Chondrocyte (in vitro differentiated cells): Measurements from ENCODE around the gene TLR10. TPM values are rescaled to one million over a fixed set of nuclear protein-coding genes. Genes with fewer than 3 reads are reported as not detected.

Experiments used
- DNase-seq: peaks from one replicate; pipeline ENCODE4 v3.0.0; 2021; ENCODE audit warnings: mixed read lengths, low spot score
- H3K27ac Mint-ChIP-seq: one replicate; pipeline ENCODE4 v1.8.0; 2021; ENCODE audit warnings: mild to moderate bottlenecking, moderate library complexity, mixed read lengths; ENCODE audit not compliant: unreplicated experiment
- H3K27me3 Mint-ChIP-seq: 2 replicates; pipeline ENCODE4 v1.8.0; 2021; ENCODE audit warnings: low read depth, mixed read lengths
- H3K36me3 Mint-ChIP-seq: 2 replicates; pipeline ENCODE4 v1.8.0; 2021; ENCODE audit warnings: low read depth, mixed read lengths
- H3K4me1 Mint-ChIP-seq: 2 replicates; pipeline ENCODE4 v1.8.0; 2021; ENCODE audit warnings: low read depth, mild to moderate bottlenecking, mixed read lengths
- H3K4me3 Mint-ChIP-seq: one replicate; pipeline ENCODE4 v1.8.0; 2021; ENCODE audit warnings: mild to moderate bottlenecking, moderate library complexity, mixed read lengths; ENCODE audit not compliant: unreplicated experiment
- H3K9me3 Mint-ChIP-seq: 2 replicates; pipeline ENCODE4 v1.8.0; 2021; ENCODE audit warnings: low read depth, mixed read lengths
- total RNA-seq: library from RNA; stranded (reverse); gene quantifications from 3 replicates; pipeline ENCODE4 v1.2.1, GENCODE V29; 2021
- TF ChIP-seq, protein P1 (sequence below): fragments of 200-600 bp; sonication (generic); IDR thresholded peaks from 2 replicates; pipeline ENCODE4 v1.5.0; 2021; ENCODE audit warnings: antibody characterized with exemption, mild to moderate bottlenecking, moderate library complexity

Gene TLR10
- total RNA-seq, 1 donor from 2014 or later: not detected

DNA sequence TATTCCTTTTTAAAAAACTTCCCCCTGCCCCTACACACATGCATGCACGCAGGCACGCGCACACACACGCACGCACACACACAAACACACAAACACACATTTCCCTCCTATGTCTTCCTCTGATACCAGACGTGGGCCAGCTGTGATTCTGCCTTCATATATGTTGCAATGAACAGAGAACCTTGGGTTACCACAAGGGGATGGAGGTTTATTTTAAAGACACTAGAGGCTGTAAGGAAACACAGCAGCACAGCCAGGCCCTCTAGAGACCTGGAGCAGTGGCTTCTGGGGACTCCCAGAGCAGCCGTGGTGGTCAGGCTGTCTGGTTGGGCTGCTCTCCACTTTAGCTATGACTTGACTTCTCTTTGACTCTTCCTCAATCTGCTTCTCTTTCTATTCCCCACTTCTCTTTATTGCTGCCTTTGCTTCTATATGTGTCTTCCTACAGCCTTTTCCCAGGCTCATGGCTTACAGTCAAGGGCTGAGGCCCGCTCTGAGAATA lies 3.2 kb upstream of the TLR10 start:
- peaks cover 2% of the 10 kb centered on the region for H3K4me1 Mint-ChIP-seq
- H3K27me3 Mint-ChIP-seq: no peaks in the 10 kb centered on the region
- no peak for DNase-seq
- no peak overlapping the region for H3K27ac Mint-ChIP-seq
- no peak overlapping the region for H3K4me3 Mint-ChIP-seq
- H3K36me3 Mint-ChIP-seq: no peaks in the 10 kb centered on the region
- TF ChIP-seq, protein P1, sequence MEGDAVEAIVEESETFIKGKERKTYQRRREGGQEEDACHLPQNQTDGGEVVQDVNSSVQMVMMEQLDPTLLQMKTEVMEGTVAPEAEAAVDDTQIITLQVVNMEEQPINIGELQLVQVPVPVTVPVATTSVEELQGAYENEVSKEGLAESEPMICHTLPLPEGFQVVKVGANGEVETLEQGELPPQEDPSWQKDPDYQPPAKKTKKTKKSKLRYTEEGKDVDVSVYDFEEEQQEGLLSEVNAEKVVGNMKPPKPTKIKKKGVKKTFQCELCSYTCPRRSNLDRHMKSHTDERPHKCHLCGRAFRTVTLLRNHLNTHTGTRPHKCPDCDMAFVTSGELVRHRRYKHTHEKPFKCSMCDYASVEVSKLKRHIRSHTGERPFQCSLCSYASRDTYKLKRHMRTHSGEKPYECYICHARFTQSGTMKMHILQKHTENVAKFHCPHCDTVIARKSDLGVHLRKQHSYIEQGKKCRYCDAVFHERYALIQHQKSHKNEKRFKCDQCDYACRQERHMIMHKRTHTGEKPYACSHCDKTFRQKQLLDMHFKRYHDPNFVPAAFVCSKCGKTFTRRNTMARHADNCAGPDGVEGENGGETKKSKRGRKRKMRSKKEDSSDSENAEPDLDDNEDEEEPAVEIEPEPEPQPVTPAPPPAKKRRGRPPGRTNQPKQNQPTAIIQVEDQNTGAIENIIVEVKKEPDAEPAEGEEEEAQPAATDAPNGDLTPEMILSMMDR: no peak
- H3K9me3 Mint-ChIP-seq: peaks cover 5% of the 10 kb centered on the region

GRCh38 chr4:38785041-38785790 lies 2.4 kb upstream of the TLR10 start:
- no peak overlapping the region for H3K4me3 Mint-ChIP-seq
- DNase-seq: no peak
- H3K27ac Mint-ChIP-seq: no peak overlapping the region
- peaks cover 5% of the 10 kb centered on the region for H3K9me3 Mint-ChIP-seq
- H3K36me3 Mint-ChIP-seq: no peaks in the 10 kb centered on the region
- TF ChIP-seq, protein P1: no peak
- H3K4me1 Mint-ChIP-seq: peaks cover 2% of the 10 kb centered on the region
- no peaks in the 10 kb centered on the region for H3K27me3 Mint-ChIP-seq

GRCh38 chr4:38784141-38784540 lies 1.4 kb upstream of the TLR10 start:
- no peak for DNase-seq
- H3K27me3 Mint-ChIP-seq: no peaks in the 10 kb centered on the region
- H3K36me3 Mint-ChIP-seq: no peaks in the 10 kb centered on the region
- H3K27ac Mint-ChIP-seq: no peak overlapping the region
- H3K9me3 Mint-ChIP-seq: no peaks in the 10 kb centered on the region
- no peak overlapping the region for H3K4me3 Mint-ChIP-seq
- peaks cover 2% of the 10 kb centered on the region for H3K4me1 Mint-ChIP-seq
- TF ChIP-seq, protein P1: no peak

- Mint-ChIP-seq H3K36me3 (no peaks in the 10 kb centered on the region), H3K27me3 (no peaks in the 10 kb centered on the region), H3K9me3 (no peaks in the 10 kb centered on the region), H3K27ac (no peak overlapping the region), H3K4me3 (no peak overlapping the region), H3K4me1 (peaks cover 2% of the 10 kb centered on the region)
- TF ChIP-seq, protein P1: peak; percentile 48
- DNase-seq: no peak
Observed at GRCh38 chr4:38783109-38783460, 295 bp upstream of the TLR10 start.

- Mint-ChIP-seq H3K27ac (no peak overlapping the region), H3K4me3 (no peak overlapping the region), H3K27me3 (no peaks in the 10 kb centered on the region), H3K4me1 (peaks cover 2% of the 10 kb centered on the region), H3K36me3 (peaks cover 2% of the 10 kb centered on the region), H3K9me3 (no peaks in the 10 kb centered on the region)
- TF ChIP-seq, protein P1: no peak
- DNase-seq: no peak
Observed at GRCh38 chr4:38781854-38782261, 932 bp downstream of the TLR10 start.
